A549 (cell line): ENCODE measurements around the gene ARFGEF3. TPM values are rescaled to one million over a fixed set of nuclear protein-coding genes. Genes with fewer than 3 reads are reported as not detected.
A peak's percentile ranks its signal among the peaks of the same experiment; 100 is the strongest.

ENCODE experiments used
- ATAC-seq, 2 experiments: fragments of 200-7000 bp in 1 of 2; fragments of >200 bp in 1 of 2; cut with Nextera tagmentation in 1 of 2; cut with Tn5 transposase in 1 of 2; 3 replicates each; pipeline versions ENCODE4 v1.8.0 to v1.9.1; 2018 to 2020; ENCODE audit warnings: mild to moderate bottlenecking in 1 of 2, moderate library complexity in 1 of 2
- CTCF ChIA-PET: fragments of 300-600 bp; sonication (Branson Sonifier 250); formaldehyde crosslinking; extraction: SDS; loops from one replicate; lab custom pipeline; 2021; ENCODE audit warnings: antibody characterized with exemption, inconsistent platforms; lab: Yijun Ruan, JAX
- POLR2A ChIA-PET: fragments of 350-600 bp; formaldehyde crosslinking; extraction: SDS; loops from one replicate; lab custom pipeline; 2021; ENCODE audit warnings: antibody characterized with exemption, inconsistent platforms; lab: Yijun Ruan, JAX
- DNase-seq, 2 experiments: peaks; one replicate each; pipeline versions ENCODE4 v3.0.0 to v3.0.0-alpha.2; 2011 to 2016; ENCODE audit warnings: low read depth in 1 of 2, low spot score in 1 of 2
- FAIRE-seq: peaks from 2 replicates; lab custom pipeline; 2011; peaks lifted over from hg19 to GRCh38; lab: Jason Lieb, UNC
- H3K27ac ChIP-seq, 2 experiments: fragments of >200 bp; sonication (Bioruptor Twin); formaldehyde crosslinking; 3 replicates each; pipeline ENCODE4 v1.5.1; 2016 to 2017
- H3K4me1 ChIP-seq: fragments of >200 bp; sonication (Bioruptor Twin); formaldehyde crosslinking; 3 replicates; pipeline ENCODE4 v1.6.1; 2016
- H3K4me2 ChIP-seq: fragments of >200 bp; sonication (Bioruptor Twin); formaldehyde crosslinking; 3 replicates; pipeline ENCODE4 v1.6.1; 2016
- H3K4me3 ChIP-seq: fragments of >200 bp; sonication (Bioruptor Twin); formaldehyde crosslinking; 3 replicates; pipeline ENCODE4 v1.5.1; 2016
- H3K9me3 ChIP-seq: fragments of >200 bp; sonication (Bioruptor Twin); formaldehyde crosslinking; 3 replicates; pipeline ENCODE4 v1.6.1; 2016
- BCL3 ChIP-seq: fragments of >200 bp; sonication (Bioruptor Twin); formaldehyde crosslinking; IDR thresholded peaks from 3 replicates; pipeline ENCODE4 v1.6.1; 2016
- BHLHE40 ChIP-seq: IDR thresholded peaks from 2 replicates; pipeline ENCODE4 v1.6.1; 2012; ENCODE audit warnings: low read depth, low read length, inconsistent platforms
- CBX2 ChIP-seq: fragments of 200-600 bp; sonication (generic); IDR thresholded peaks from 2 replicates; pipeline ENCODE4 v1.6.1; 2016; ENCODE audit warnings: low read depth, mild to moderate bottlenecking, borderline replicate concordance
- CBX8 ChIP-seq: fragments of 200-600 bp; sonication (generic); IDR thresholded peaks from 2 replicates; pipeline ENCODE4 v1.6.1; 2016
- CEBPB ChIP-seq, 2 experiments: fragments of >200 bp in 1 of 2; sonication (Bioruptor Twin) in 1 of 2; formaldehyde crosslinking in 1 of 2; IDR thresholded peaks; 2 replicates each; pipeline ENCODE4 v1.6.1; 2012 to 2016
- CHD4 ChIP-seq: fragments of 200-600 bp; sonication (generic); IDR thresholded peaks from 2 replicates; pipeline ENCODE4 v1.6.1; 2016; ENCODE audit warnings: antibody characterized with exemption, mild to moderate bottlenecking, borderline replicate concordance
- CTCF ChIP-seq: fragments of >200 bp; sonication (Bioruptor Twin); formaldehyde crosslinking; IDR thresholded peaks from 3 replicates; pipeline ENCODE4 v1.5.1; 2016
- EHMT2 ChIP-seq: fragments of 200-600 bp; sonication (generic); IDR thresholded peaks from 2 replicates; pipeline ENCODE4 v1.6.1; 2016; ENCODE audit warnings: antibody characterized with exemption, low read depth, mild to moderate bottlenecking, moderate library complexity
- ELK1 ChIP-seq: fragments of 150-350 bp; IDR thresholded peaks from 2 replicates; pipeline ENCODE4 v1.6.1; 2014; ENCODE audit warnings: low read depth, mild to moderate bottlenecking, low read length
- ESRRA ChIP-seq: fragments of 150-350 bp; IDR thresholded peaks from 2 replicates; pipeline ENCODE4 v1.6.1; 2014; ENCODE audit warnings: mild to moderate bottlenecking, low read length, borderline replicate concordance
- FOSB ChIP-seq: fragments of 250-450 bp; sonication (Bioruptor Pico); IDR thresholded peaks from 2 replicates; pipeline ENCODE4 v1.5.0; 2020; ENCODE audit warnings: mild to moderate bottlenecking, moderate library complexity
- GATA3 ChIP-seq: IDR thresholded peaks from 2 replicates; pipeline ENCODE4 v1.6.1; 2012; ENCODE audit warnings: borderline replicate concordance
- HES2 ChIP-seq: fragments of >200 bp; sonication (Bioruptor Twin); formaldehyde crosslinking; IDR thresholded peaks from 2 replicates; pipeline ENCODE4 v1.6.1; 2016
- HOXA7 ChIP-seq: fragments of 250-450 bp; sonication (Bioruptor Pico); IDR thresholded peaks from 2 replicates; pipeline ENCODE4 v1.5.0; 2020; ENCODE audit warnings: mild to moderate bottlenecking, moderate library complexity
- KDM1A ChIP-seq: fragments of 200-600 bp; sonication (generic); IDR thresholded peaks from 2 replicates; pipeline ENCODE4 v1.6.1; 2016; ENCODE audit warnings: low read depth, mild to moderate bottlenecking
- MAX ChIP-seq: IDR thresholded peaks from 2 replicates; pipeline ENCODE4 v1.6.1; 2012
- NPAS2 ChIP-seq: fragments of 250-450 bp; sonication (Bioruptor Pico); IDR thresholded peaks from 2 replicates; pipeline ENCODE4 v1.8.0; 2022; ENCODE audit warnings: mild to moderate bottlenecking, moderate library complexity, borderline replicate concordance
- NR3C1 ChIP-seq: fragments of >200 bp; sonication (Bioruptor Twin); formaldehyde crosslinking; IDR thresholded peaks from 3 replicates; pipeline ENCODE4 v1.6.1; 2017
- PBX3 ChIP-seq: IDR thresholded peaks from 2 replicates; pipeline ENCODE4 v1.6.1; 2012
- PHF8 ChIP-seq: fragments of 200-600 bp; sonication (generic); IDR thresholded peaks from 2 replicates; pipeline ENCODE4 v1.6.1; 2016; ENCODE audit warnings: low read depth, mild to moderate bottlenecking, antibody characterized with exemption, moderate library complexity, borderline replicate concordance
- SMC3 ChIP-seq: fragments of >200 bp; sonication (Bioruptor Twin); formaldehyde crosslinking; IDR thresholded peaks from 3 replicates; pipeline ENCODE4 v1.6.1; 2018; ENCODE audit warnings: inconsistent platforms
- SREBF2 ChIP-seq: fragments of 450-650 bp; IDR thresholded peaks from 2 replicates; pipeline ENCODE4 v1.6.1; 2014; ENCODE audit warnings: mild to moderate bottlenecking, moderate library complexity
- TFCP2L1 ChIP-seq: fragments of 250-450 bp; sonication (Bioruptor Pico); IDR thresholded peaks from 2 replicates; pipeline ENCODE4 v1.5.0; 2021; ENCODE audit warnings: mild to moderate bottlenecking
- USF2 ChIP-seq: fragments of 450-650 bp; IDR thresholded peaks from 2 replicates; pipeline ENCODE4 v1.6.1; 2014; ENCODE audit warnings: antibody characterized with exemption
- ZNF302 ChIP-seq: fragments of 250-450 bp; sonication (Bioruptor Pico); IDR thresholded peaks from 2 replicates; pipeline ENCODE4 v1.9.0; 2021; ENCODE audit warnings: inconsistent platforms, mild to moderate bottlenecking, moderate library complexity
- ZSCAN20 ChIP-seq: fragments of 250-450 bp; sonication (Bioruptor Pico); IDR thresholded peaks from 2 replicates; pipeline ENCODE4 v1.8.0; 2022; ENCODE audit warnings: mild to moderate bottlenecking, moderate library complexity
- WGBS: methylation state at CpG from one replicate; pipeline ENCODE4 v1.1.6; 2017; ENCODE audit errors: missing lambda C conversion rate; 5-methylcytosine and 5-hydroxymethylcytosine counted together
- polyA plus RNA-seq, 4 experiments: library from polyadenylated mRNA; depleted of rRNA in 3 of 4; stranded (reverse); fragments of >200 nt; fragmentation: RNase III in 1 of 4; extraction: RNeasy Plus Mini Kit Qiagen cat#74134 plus additional on column Dnase treatment in 1 of 4; gene quantifications; 2 replicates in 3 of 4; 3 replicates in 1 of 4; pipeline ENCODE4 v1.2.3, GENCODE V29; 2011 to 2017

Gene ARFGEF3
- polyA plus RNA-seq, 2 of the 4 experiments (the other 2 are of a cell fraction) = 0.15 to 0.83 TPM

GRCh38 chr6:138231381-138231886, 69.7 kb downstream of the ARFGEF3 start:
- DNase-seq = no peak
- Histone ChIP-seq H3K4me1 (0 out of 3 replicates have a peak, but pooled peaks cover 6% of the 10 kb centered on the region), H3K27ac (no peak overlapping the region), H3K9me3 (no peaks in the 10 kb centered on the region), H3K4me2 (peak overlapping the region; percentile 23; the same call in 1 of the 3 replicates), H3K4me3 (no peak overlapping the region)
- WGBS = 5% methylated on average over 4 of the region's 4 CpGs
- POLR2A ChIA-PET = no interaction called here
- TF ChIP-seq SREBF2 (no peak), SMC3 (no peak), CEBPB (IDR thresholded peaks at IDR 0.05) (no peak), CTCF (no peak), NR3C1 (no peak), HES2 (no peak), FOSB (no peak), MAX (no peak), USF2 (no peak), ZNF302 (CRISPR knock-in tag) (no peak), CHD4 (no peak), CBX8 (no peak), HOXA7 (CRISPR knock-in tag) (no peak), BCL3 (no peak), BHLHE40 (no peak), GATA3 (no peak), ELK1 (no peak), KDM1A (no peak)
- FAIRE-seq = no peak
- CTCF ChIA-PET = no interaction called here
- ATAC-seq = peak in 1 of 2 experiments; percentile 30; a peak in 1 of 6 replicates

GRCh38 chr6:138234363-138234762, 72.6 kb downstream of the ARFGEF3 start:
- Histone ChIP-seq H3K4me3 (no peak overlapping the region), H3K27ac (no peak overlapping the region), H3K9me3 (no peaks in the 10 kb centered on the region), H3K4me1 (0 out of 3 replicates have a peak, but pooled peaks cover 6% of the 10 kb centered on the region), H3K4me2 (no peak overlapping the region)
- no peak for FAIRE-seq
- ChIA-PET CTCF (interaction anchor here (0.7 to 1.5 kb wide), 2 partner anchors 22 to 356 kb away, joined by 3 read pairs; no protein-coding TSS in a partner anchor), POLR2A (no interaction called here)
- TF ChIP-seq PBX3 (no peak), SMC3 (no peak), FOSB (no peak), ZNF302 (CRISPR knock-in tag) (no peak), NPAS2 (CRISPR knock-in tag) (no peak), MAX (no peak), TFCP2L1 (CRISPR knock-in tag) (no peak), KDM1A (no peak), BCL3 (no peak), PHF8 (no peak), CBX2 (no peak), EHMT2 (no peak), ESRRA (no peak), BHLHE40 (no peak), USF2 (no peak), ZSCAN20 (CRISPR knock-in tag) (no peak)
- ATAC-seq = no peak
- 32% methylated on average over 2 of the region's 2 CpGs for WGBS
- DNase-seq = no peak
